ENCODE measurements around the gene FIZ1. TPM values are rescaled to one million over a fixed set of nuclear protein-coding genes. Genes with fewer than 3 reads are reported as not detected.

FIZ1 gene
- total and polyA plus RNA-seq, 2 of the 4 experiments (the other 2 are of a cell fraction): 1.3 to 5.9 TPM

- TF ChIP-seq BHLHE40 (IDR thresholded peaks at IDR 0.05; ENCODE audit: low read depth, low read length) (no peak), CEBPB (IDR thresholded peaks at IDR 0.05; ENCODE audit: low read depth, low read length) (peak; percentile 49; the same call in 1 of the 2 replicates)
- ATAC-seq (ENCODE audit: low read depth) (no peak), DNase-seq (peak; percentile 21)
- Histone ChIP-seq H3K9ac (ENCODE audit: low read depth, low read length) (no peak overlapping the region), H3K27me3 (ENCODE audit: control insufficient read depth, insufficient read depth, low read length) (no peaks in the 10 kb centered on the region), H4K91ac (ENCODE audit: insufficient read depth, low read depth, low read length) (no peak overlapping the region), H2BK20ac (ENCODE audit: low read depth, low read length) (no peak overlapping the region), H3K4ac (ENCODE audit: low read depth, low read length) (no peak overlapping the region; the same call in 1 of the 2 replicates), H3K36me3 (ENCODE audit: control insufficient read depth, insufficient read depth, low read length) (peaks cover 30% of the 10 kb centered on the region), H3K27ac (ENCODE audit: insufficient read depth, low read length) (no peak overlapping the region), H3K14ac (replicated peaks; ENCODE audit: low read depth, low read length) (no peak overlapping the region), H4K5ac (ENCODE audit: low read depth, low read length) (no peak overlapping the region), H3K9me1 (ENCODE audit: insufficient read depth, low read length) (peaks cover 15% of the 10 kb centered on the region; the same call in 1 of the 2 replicates), H3K79me1 (ENCODE audit: low read depth in 1 of 2, low read length in 2 of 2) (peaks cover 15 to 48% of the 10 kb centered on the region in 2 experiments), H3K4me2 (ENCODE audit: low read depth, low read length) (no peak overlapping the region), H4K8ac (ENCODE audit: low read depth in 2 of 2, low read length in 2 of 2) (no peak overlapping the region), H3K56ac (ENCODE audit: extremely low read depth, insufficient read depth, low read length) (no peak overlapping the region), H3K23ac (ENCODE audit: low read depth, low read length) (no peak overlapping the region), H2BK120ac (ENCODE audit: low read depth, low read length) (no peak overlapping the region), H3K9me3 (ENCODE audit: control insufficient read depth, insufficient read depth, low read length) (no peaks in the 10 kb centered on the region), H2AK5ac (ENCODE audit: low read depth, low read length) (no peak overlapping the region; the same call in 1 of the 2 replicates), H2AK9ac (replicated peaks; ENCODE audit: low read depth, low read length, poor library complexity) (peak overlapping the region; percentile 84), H3K4me1 (ENCODE audit: control insufficient read depth, insufficient read depth, low read length) (peaks cover 13% of the 10 kb centered on the region), H2BK15ac (ENCODE audit: low read depth, low read length) (no peak overlapping the region), H4K20me1 (ENCODE audit: insufficient read depth, low read length) (peaks cover 17% of the 10 kb centered on the region; the same call in 1 of the 2 replicates), H3K4me3 (ENCODE audit: insufficient read depth, low read depth, low read length) (no peak overlapping the region), H2BK5ac (ENCODE audit: low read depth, low read length, poor library complexity, severe bottlenecking) (no peak overlapping the region), H3K18ac (ENCODE audit: low read depth, low read length) (no peak overlapping the region), H2AFZ (replicated peaks; ENCODE audit: low read length, poor library complexity) (peak overlapping the region; percentile 27)
- POLR2A ChIA-PET (ENCODE audit: unreplicated experiment): no interaction called here
- intact Hi-C loops (cut with micrococcal nuclease): no loop called here
- no TSS peak for BruUV-seq (replicated peaks)
- CTCF ChIA-PET: interaction anchor here (0.9 to 2.4 kb wide), 2 partner anchors 14 to 117 kb away, joined by 3 to 11 read pairs; partner anchors contain the start of gene ZNF865
- in situ Hi-C loops (cut with MboI; ENCODE audit: low sequenced_read_pairs): no loop called here
- dilution Hi-C loops (cut with HindIII; ENCODE audit: low sequenced_read_pairs, unreplicated experiment): no loop called here
- 97% methylated on average over 6 of the region's 12 CpGs; no CpG with 5 or more reads in 1 of the 2 experiments for whole genome bisulfite sequencing, 2 experiments (ENCODE audit: extremely low coverage in 2 of 2, insufficient read length in 1 of 2)
Observed at GRCh38 chr19:55620410-55621204, 21.3 kb upstream of the FIZ1 start.
